Adipocyte (in vitro differentiated cells): Measurements from ENCODE around the gene ROPN1L.

Experiments
- DNase-seq: peaks from one replicate; pipeline ENCODE4 v3.0.0-alpha.2; 2015; ENCODE audit warnings: low read depth
- H3K27me3 ChIP-seq: replicated peaks from 2 replicates; pipeline ENCODE4 v1.7.0; 2013; ENCODE audit warnings: mild to moderate bottlenecking, low read length, moderate library complexity; ENCODE audit not compliant: control insufficient read depth, insufficient read depth
- H3K36me3 ChIP-seq: 2 replicates; pipeline ENCODE4 v1.7.0; 2013; ENCODE audit warnings: low read length, mild to moderate bottlenecking, moderate library complexity; ENCODE audit not compliant: control insufficient read depth, insufficient read depth, severe bottlenecking
- H3K4me1 ChIP-seq: 2 replicates; pipeline ENCODE4 v1.7.0; 2013; ENCODE audit warnings: mild to moderate bottlenecking, low read length, moderate library complexity; ENCODE audit not compliant: control insufficient read depth, insufficient read depth
- H3K4me3 ChIP-seq: 2 replicates; pipeline ENCODE4 v1.7.0; 2013; ENCODE audit warnings: mild to moderate bottlenecking, low read length, moderate library complexity
- H3K9ac ChIP-seq: 2 replicates; pipeline ENCODE4 v1.7.0; 2013; ENCODE audit warnings: mild to moderate bottlenecking, low read length, moderate library complexity
- H3K9me3 ChIP-seq: 2 replicates; pipeline ENCODE4 v1.7.0; 2013; ENCODE audit warnings: mild to moderate bottlenecking, low read length, moderate library complexity; ENCODE audit not compliant: control insufficient read depth

The ROPN1L gene

GRCh38 chr5:10431415-10431814 is 10.3 kb upstream of the ROPN1L start:
- Histone ChIP-seq H3K27me3 (no peaks in the 10 kb centered on the region), H3K4me3 (no peak overlapping the region), H3K36me3 (peaks cover 80% of the 10 kb centered on the region), H3K9ac (no peak overlapping the region), H3K4me1 (no peaks in the 10 kb centered on the region), H3K9me3 (no peaks in the 10 kb centered on the region)
- no peak for DNase-seq

GRCh38 chr5:10432059-10433008 is 9.3 kb upstream of the ROPN1L start:
- Histone ChIP-seq H3K9ac (no peak overlapping the region), H3K9me3 (no peaks in the 10 kb centered on the region), H3K36me3 (peaks cover 79% of the 10 kb centered on the region), H3K4me3 (no peak overlapping the region), H3K27me3 (no peaks in the 10 kb centered on the region), H3K4me1 (no peaks in the 10 kb centered on the region)
- no peak for DNase-seq

GRCh38 chr5:10434392-10434791 is 7.3 kb upstream of the ROPN1L start:
- peak; percentile 21 for DNase-seq
- Histone ChIP-seq H3K4me1 (no peaks in the 10 kb centered on the region), H3K9ac (no peak overlapping the region), H3K36me3 (peaks cover 70% of the 10 kb centered on the region), H3K9me3 (no peaks in the 10 kb centered on the region), H3K27me3 (no peaks in the 10 kb centered on the region), H3K4me3 (no peak overlapping the region)

GRCh38 chr5:10438301-10438700 is 3.4 kb upstream of the ROPN1L start:
- Histone ChIP-seq H3K36me3 (peaks cover 36% of the 10 kb centered on the region), H3K9me3 (no peaks in the 10 kb centered on the region), H3K9ac (no peak overlapping the region), H3K27me3 (no peaks in the 10 kb centered on the region), H3K4me3 (no peak overlapping the region), H3K4me1 (peaks cover 17% of the 10 kb centered on the region)
- DNase-seq: no peak

- Histone ChIP-seq H3K4me1 (peaks cover 21% of the 10 kb centered on the region), H3K9ac (no peak overlapping the region), H3K27me3 (no peaks in the 10 kb centered on the region), H3K4me3 (no peak overlapping the region), H3K9me3 (no peaks in the 10 kb centered on the region), H3K36me3 (peaks cover 23% of the 10 kb centered on the region)
- no peak for DNase-seq
These were observed 2.0 kb upstream of the ROPN1L start for GRCh38 chr5:10439692-10440091.

- peak overlapping the region; percentile 90 for H3K4me3 ChIP-seq
- peaks cover 21% of the 10 kb centered on the region for H3K4me1 ChIP-seq
- DNase-seq: no peak
- H3K27me3 ChIP-seq: no peaks in the 10 kb centered on the region
- H3K36me3 ChIP-seq: peaks cover 17% of the 10 kb centered on the region
- no peaks in the 10 kb centered on the region for H3K9me3 ChIP-seq
- peak overlapping the region; percentile 88 for H3K9ac ChIP-seq
These were observed 1.2 kb upstream of the ROPN1L start for GRCh38 chr5:10440367-10440990.

GRCh38 chr5:10441992-10442435 is 335 bp downstream of the ROPN1L start:
- DNase-seq: no peak
- Histone ChIP-seq H3K9me3 (no peaks in the 10 kb centered on the region), H3K9ac (peak overlapping the region; percentile 88), H3K4me1 (peaks cover 21% of the 10 kb centered on the region), H3K36me3 (peaks cover 12% of the 10 kb centered on the region), H3K4me3 (peak overlapping the region; percentile 90), H3K27me3 (no peaks in the 10 kb centered on the region)

GRCh38 chr5:10442576-10442975 is 897 bp downstream of the ROPN1L start:
- no peak for DNase-seq
- Histone ChIP-seq H3K27me3 (no peaks in the 10 kb centered on the region), H3K36me3 (peaks cover 9% of the 10 kb centered on the region), H3K4me3 (peak overlapping the region; percentile 90), H3K9ac (peak overlapping the region; percentile 88), H3K4me1 (peaks cover 21% of the 10 kb centered on the region), H3K9me3 (no peaks in the 10 kb centered on the region)

- Histone ChIP-seq H3K36me3 (no peaks in the 10 kb centered on the region), H3K9me3 (no peaks in the 10 kb centered on the region), H3K4me1 (peaks cover 21% of the 10 kb centered on the region), H3K27me3 (no peaks in the 10 kb centered on the region), H3K4me3 (no peak overlapping the region), H3K9ac (no peak overlapping the region)
- no peak for DNase-seq
These were observed 3.7 kb downstream of the ROPN1L start for GRCh38 chr5:10445352-10445751.

GRCh38 chr5:10446490-10446889 is 4.8 kb downstream of the ROPN1L start:
- Histone ChIP-seq H3K4me3 (no peak overlapping the region), H3K27me3 (no peaks in the 10 kb centered on the region), H3K4me1 (peaks cover 14% of the 10 kb centered on the region), H3K9me3 (no peaks in the 10 kb centered on the region), H3K36me3 (no peaks in the 10 kb centered on the region), H3K9ac (no peak overlapping the region)
- DNase-seq: no peak

- Histone ChIP-seq H3K9me3 (no peaks in the 10 kb centered on the region), H3K4me1 (peaks cover 13% of the 10 kb centered on the region), H3K36me3 (no peaks in the 10 kb centered on the region), H3K27me3 (no peaks in the 10 kb centered on the region), H3K9ac (no peak overlapping the region), H3K4me3 (no peak overlapping the region)
- DNase-seq: no peak
These were observed 5.4 kb downstream of the ROPN1L start for GRCh38 chr5:10447041-10447440.
